OCI-LY1 (cell line): ENCODE measurements around the gene MTMR3.

ENCODE experiments used
- EZH2 ChIP-seq: fragments of 200-600 bp; sonication (generic), shearing (Covaris generic); IDR thresholded peaks from 2 replicates; pipeline ENCODE4 v1.8.0; 2017; ENCODE audit warnings: borderline replicate concordance, mixed run types, mild to moderate bottlenecking, antibody characterized with exemption, low read length, moderate library complexity, mixed read lengths
- TF ChIP-seq, protein P1 (sequence below): fragments of 200-600 bp; sonication (generic), shearing (Covaris generic); IDR thresholded peaks from 2 replicates; pipeline ENCODE4 v1.5.1; 2017; ENCODE audit warnings: mild to moderate bottlenecking, antibody characterized with exemption, low read length, moderate library complexity, mixed read lengths

DNA sequence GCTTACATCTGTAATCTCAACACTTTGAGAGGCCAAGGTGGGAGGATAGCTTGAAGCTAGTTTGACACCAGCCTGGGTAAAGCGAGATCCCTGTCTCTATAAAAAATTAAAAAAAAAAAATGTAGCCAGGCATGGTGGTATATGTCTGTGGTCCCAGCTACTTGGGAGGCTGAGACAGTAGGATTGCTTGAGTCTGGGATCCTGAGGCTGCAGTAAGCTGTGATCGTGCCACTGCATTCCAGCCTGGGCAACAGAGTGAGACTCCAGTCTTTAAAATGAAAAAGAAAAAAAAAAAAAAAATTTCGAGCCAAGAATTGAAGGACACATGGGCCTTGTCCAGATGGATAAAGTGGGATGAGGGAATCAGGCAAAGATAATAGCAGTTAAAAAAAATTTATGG, 62.5 kb downstream of the MTMR3 start:
- TF ChIP-seq, protein P1, sequence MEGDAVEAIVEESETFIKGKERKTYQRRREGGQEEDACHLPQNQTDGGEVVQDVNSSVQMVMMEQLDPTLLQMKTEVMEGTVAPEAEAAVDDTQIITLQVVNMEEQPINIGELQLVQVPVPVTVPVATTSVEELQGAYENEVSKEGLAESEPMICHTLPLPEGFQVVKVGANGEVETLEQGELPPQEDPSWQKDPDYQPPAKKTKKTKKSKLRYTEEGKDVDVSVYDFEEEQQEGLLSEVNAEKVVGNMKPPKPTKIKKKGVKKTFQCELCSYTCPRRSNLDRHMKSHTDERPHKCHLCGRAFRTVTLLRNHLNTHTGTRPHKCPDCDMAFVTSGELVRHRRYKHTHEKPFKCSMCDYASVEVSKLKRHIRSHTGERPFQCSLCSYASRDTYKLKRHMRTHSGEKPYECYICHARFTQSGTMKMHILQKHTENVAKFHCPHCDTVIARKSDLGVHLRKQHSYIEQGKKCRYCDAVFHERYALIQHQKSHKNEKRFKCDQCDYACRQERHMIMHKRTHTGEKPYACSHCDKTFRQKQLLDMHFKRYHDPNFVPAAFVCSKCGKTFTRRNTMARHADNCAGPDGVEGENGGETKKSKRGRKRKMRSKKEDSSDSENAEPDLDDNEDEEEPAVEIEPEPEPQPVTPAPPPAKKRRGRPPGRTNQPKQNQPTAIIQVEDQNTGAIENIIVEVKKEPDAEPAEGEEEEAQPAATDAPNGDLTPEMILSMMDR = no peak
- TF ChIP-seq EZH2 = no peak
